ENCODE data around the gene ICAM4.
A peak's percentile ranks its signal among the peaks of the same experiment; 100 is the strongest.

Gene ICAM4

GRCh38 chr19:10291554-10292205, 4.9 kb downstream of the ICAM4 start:
- no peak for TF ChIP-seq Cebpa-rat (IDR thresholded peaks at IDR 0.05)
- H3K4me1 ChIP-seq, result peaks cover 78 to 97% (median 86%) of the 10 kb centered on the region in 10 experiments
- H3K9ac ChIP-seq, result peak overlapping the region in 6 of 11 experiments; percentile 4 to 57 (median 34); a peak in 10 of 22 replicates
- peak overlapping the region; percentile 83 to 96 (median 88) for H3K4me2 ChIP-seq
- H3K27ac ChIP-seq, result no peak overlapping the region
- H3K9me3 ChIP-seq (replicated peaks in 1 of 11), result peaks cover 0 to 21% (median 4%) of the 10 kb centered on the region in 11 experiments; a peak in 8 of 22 replicates
- H3K27me3 ChIP-seq, result peaks cover 93 to 100% (median 100%) of the 10 kb centered on the region in 11 experiments
- peak overlapping the region; percentile 39 to 67 (median 53) for H3K4me3 ChIP-seq
- no peaks in the 10 kb centered on the region for H3K36me3 ChIP-seq
- peaks cover 0 to 75% (median 36%) of the 10 kb centered on the region in 11 experiments; a peak in 20 of 22 replicates for H4K20me1 ChIP-seq

- Histone ChIP-seq H3K9ac (peak overlapping the region in 4 of 11 experiments; percentile 4 to 48 (median 22); a peak in 2 of 22 replicates), H3K4me1 (peaks cover 72 to 91% (median 80%) of the 10 kb centered on the region in 10 experiments), H3K27ac (no peak overlapping the region), H3K4me2 (peak overlapping the region; percentile 83 to 96 (median 88)), H3K27me3 (peaks cover 99 to 100% (median 100%) of the 10 kb centered on the region in 11 experiments), H3K36me3 (no peaks in the 10 kb centered on the region), H3K9me3 (replicated peaks in 1 of 11) (peaks cover 0 to 21% (median 4%) of the 10 kb centered on the region in 11 experiments; a peak in 8 of 22 replicates), H3K4me3 (peak overlapping the region; percentile 39 to 67 (median 53)), H4K20me1 (peaks cover 0 to 75% (median 36%) of the 10 kb centered on the region in 11 experiments; a peak in 20 of 22 replicates)
- TF ChIP-seq Cebpa-rat (IDR thresholded peaks at IDR 0.05), result no peak
Observed at GRCh38 chr19:10292206-10292788, 5.5 kb downstream of the ICAM4 start.

GRCh38 chr19:10292789-10293636, 6.3 kb downstream of the ICAM4 start:
- Histone ChIP-seq H3K4me1 (peaks cover 64 to 84% (median 73%) of the 10 kb centered on the region in 10 experiments), H3K9me3 (replicated peaks in 1 of 11) (peaks cover 0 to 21% (median 4%) of the 10 kb centered on the region in 11 experiments; a peak in 8 of 22 replicates), H4K20me1 (peaks cover 0 to 68% (median 36%) of the 10 kb centered on the region in 11 experiments; a peak in 20 of 22 replicates), H3K4me2 (peak overlapping the region; percentile 83 to 96 (median 88)), H3K4me3 (peak overlapping the region; percentile 39 to 67 (median 53)), H3K27ac (no peak overlapping the region), H3K9ac (0 out of 22 replicates have a peak overlapping the region, but pooled peaks of 2 of the 11 experiments have one; percentile 14 to 22), H3K27me3 (peaks cover 95 to 100% (median 100%) of the 10 kb centered on the region in 11 experiments), H3K36me3 (no peaks in the 10 kb centered on the region)
- TF ChIP-seq Cebpa-rat (IDR thresholded peaks at IDR 0.05), result no peak

- Histone ChIP-seq H3K36me3 (no peaks in the 10 kb centered on the region), H3K9ac (no peak overlapping the region), H4K20me1 (peaks cover 0 to 63% (median 36%) of the 10 kb centered on the region in 11 experiments; a peak in 20 of 22 replicates), H3K4me1 (peaks cover 56 to 76% (median 65%) of the 10 kb centered on the region in 10 experiments), H3K4me3 (no peak overlapping the region), H3K9me3 (replicated peaks in 1 of 11) (peaks cover 0 to 20% (median 0%) of the 10 kb centered on the region in 11 experiments; a peak in 7 of 22 replicates), H3K27me3 (peaks cover 87 to 100% (median 95%) of the 10 kb centered on the region in 11 experiments), H3K27ac (no peak overlapping the region), H3K4me2 (peak overlapping the region in 4 of 11 experiments; percentile 11 to 86 (median 44); a peak in 8 of 22 replicates)
- no peak for TF ChIP-seq Cebpa-rat (IDR thresholded peaks at IDR 0.05)
Observed at GRCh38 chr19:10293637-10294367, 7.0 kb downstream of the ICAM4 start.

GRCh38 chr19:10294368-10294697, 7.6 kb downstream of the ICAM4 start:
- no peak for TF ChIP-seq Cebpa-rat (IDR thresholded peaks at IDR 0.05)
- Histone ChIP-seq H3K9me3 (replicated peaks in 1 of 11) (peaks cover 0 to 15% (median 0%) of the 10 kb centered on the region in 11 experiments; a peak in 7 of 22 replicates), H3K4me2 (peak overlapping the region in 6 of 11 experiments; percentile 11 to 86 (median 34); a peak in 9 of 22 replicates), H3K9ac (no peak overlapping the region), H3K27me3 (peaks cover 82 to 100% (median 92%) of the 10 kb centered on the region in 11 experiments), H3K27ac (no peak overlapping the region), H3K36me3 (no peaks in the 10 kb centered on the region), H3K4me3 (no peak overlapping the region), H4K20me1 (peaks cover 0 to 63% (median 36%) of the 10 kb centered on the region in 11 experiments; a peak in 20 of 22 replicates), H3K4me1 (peaks cover 53 to 72% (median 60%) of the 10 kb centered on the region in 10 experiments)

GRCh38 chr19:10295305-10295846, 8.6 kb downstream of the ICAM4 start:
- H3K27ac ChIP-seq, result no peak overlapping the region
- no peak for TF ChIP-seq Cebpa-rat (IDR thresholded peaks at IDR 0.05)
- H3K4me3 ChIP-seq, result peak overlapping the region; percentile 26 to 59 (median 40); a peak in 19 of 20 replicates
- H3K36me3 ChIP-seq, result no peaks in the 10 kb centered on the region
- peaks cover 52 to 72% (median 60%) of the 10 kb centered on the region in 10 experiments for H3K4me1 ChIP-seq
- H3K9ac ChIP-seq, result peak overlapping the region in 2 of 11 experiments; percentile 10 to 13; a peak in 2 of 22 replicates
- H3K4me2 ChIP-seq, result peak overlapping the region; percentile 59 to 84 (median 74)
- H3K27me3 ChIP-seq, result peaks cover 71 to 94% (median 87%) of the 10 kb centered on the region in 11 experiments
- peaks cover 0 to 15% (median 0%) of the 10 kb centered on the region in 11 experiments; a peak in 7 of 22 replicates for H3K9me3 ChIP-seq (replicated peaks in 1 of 11)
- peaks cover 0 to 58% (median 31%) of the 10 kb centered on the region in 11 experiments; a peak in 20 of 22 replicates for H4K20me1 ChIP-seq

- Histone ChIP-seq H3K9me3 (replicated peaks in 1 of 11) (peaks cover 0 to 15% (median 0%) of the 10 kb centered on the region in 11 experiments; a peak in 7 of 22 replicates), H3K4me2 (peak overlapping the region; percentile 59 to 84 (median 74)), H3K4me1 (peaks cover 47 to 72% (median 57%) of the 10 kb centered on the region in 10 experiments), H3K36me3 (no peaks in the 10 kb centered on the region), H4K20me1 (peaks cover 0 to 51% (median 25%) of the 10 kb centered on the region in 11 experiments; a peak in 20 of 22 replicates), H3K4me3 (peak overlapping the region; percentile 26 to 59 (median 40); a peak in 19 of 20 replicates), H3K27ac (no peak overlapping the region), H3K27me3 (peaks cover 65 to 88% (median 80%) of the 10 kb centered on the region in 11 experiments), H3K9ac (peak overlapping the region in 1 of 11 experiments; percentile 18; a peak in 1 of 22 replicates)
- no peak for TF ChIP-seq Cebpa-rat (IDR thresholded peaks at IDR 0.05)
Observed at GRCh38 chr19:10295847-10296591, 9.3 kb downstream of the ICAM4 start.
